Astrocyte of the spinal cord (primary cell): ENCODE measurements around the gene CABCOCO1.

ENCODE experiments used
- DNase-seq: peaks from one replicate; pipeline ENCODE4 v3.0.0; 2011; ENCODE audit warnings: low read depth, low spot score
- H3K4me3 ChIP-seq: 2 replicates; pipeline ENCODE4 v1.5.1; 2011; ENCODE audit warnings: low read depth, mild to moderate bottlenecking, low read length, moderate library complexity
- CTCF ChIP-seq: IDR thresholded peaks from 2 replicates; pipeline ENCODE4 v1.5.1; 2012; ENCODE audit warnings: low read depth, mild to moderate bottlenecking, low read length, inconsistent platforms
- in situ Hi-C: cut with HindIII; loops from 2 replicates; pipeline ENCODE4 v1.10.0; 2017; ENCODE audit warnings: low sequenced_read_pairs

Gene CABCOCO1

GRCh38 chr10:61662794-61663259 is at the start of gene CABCOCO1:
Gene CABCOCO1 (plus strand): TSS chr10:61662929. CDS start chr10:61662973, 44 bp downstream.
- DNase-seq = peak; percentile 61
- peak; percentile 16 for TF ChIP-seq CTCF
- in situ Hi-C loops = no loop called here
- H3K4me3 ChIP-seq = peak within 1 kb of the TSS; percentile 65

- in situ Hi-C loops = no loop called here
- TF ChIP-seq CTCF = no peak
- H3K4me3 ChIP-seq = no peak overlapping the region
- no peak for DNase-seq
Measured at GRCh38 chr10:61613665-61614064, 49.1 kb upstream of the CABCOCO1 start.

GRCh38 chr10:61616611-61617010 is 46.1 kb upstream of the CABCOCO1 start:
- no peak overlapping the region for H3K4me3 ChIP-seq
- TF ChIP-seq CTCF = no peak
- in situ Hi-C loops = no loop called here
- no peak for DNase-seq

GRCh38 chr10:61617180-61617579 is 45.5 kb upstream of the CABCOCO1 start:
- in situ Hi-C loops = no loop called here
- H3K4me3 ChIP-seq = no peak overlapping the region
- no peak for DNase-seq
- no peak for TF ChIP-seq CTCF

- H3K4me3 ChIP-seq = no peak overlapping the region
- in situ Hi-C loops = no loop called here
- no peak for TF ChIP-seq CTCF
- no peak for DNase-seq
Measured at GRCh38 chr10:61617586-61617985, 45.1 kb upstream of the CABCOCO1 start.

GRCh38 chr10:61618388-61618961 is 44.3 kb upstream of the CABCOCO1 start:
- in situ Hi-C loops = no loop called here

More at GRCh38 chr10:61618388-61618961, 44.3 kb upstream of the CABCOCO1 start:
- H3K4me3 ChIP-seq = no peak overlapping the region
- DNase-seq = peak; percentile 43
- TF ChIP-seq CTCF = no peak
